ENCODE measurements around the gene ITGA11.

Gene ITGA11

DNA sequence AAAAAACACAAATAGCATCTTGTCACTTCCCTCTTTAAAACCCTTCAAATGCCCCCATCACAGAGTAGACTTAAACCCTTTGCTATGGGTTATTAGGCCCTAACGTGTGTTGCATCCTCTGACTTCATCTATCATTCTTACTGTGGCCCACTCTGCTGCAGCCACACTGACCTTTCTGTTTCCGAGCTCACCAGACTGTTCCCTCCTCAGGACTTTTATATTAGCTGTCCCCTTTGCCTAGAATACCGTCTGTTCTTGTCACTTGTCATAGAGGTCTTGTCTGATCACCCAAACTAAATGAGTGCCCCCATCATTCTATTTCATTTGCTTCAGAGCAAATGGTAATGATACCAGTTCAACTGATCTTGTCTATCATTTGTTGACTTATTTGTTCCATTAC is 155.3 kb downstream of the ITGA11 start:
- DNase-seq (ENCODE audit: low read depth), result no peak
- H3K4me3 ChIP-seq (ENCODE audit: low read depth, low read length), result peak overlapping the region; percentile 80
- TF ChIP-seq, protein P1, sequence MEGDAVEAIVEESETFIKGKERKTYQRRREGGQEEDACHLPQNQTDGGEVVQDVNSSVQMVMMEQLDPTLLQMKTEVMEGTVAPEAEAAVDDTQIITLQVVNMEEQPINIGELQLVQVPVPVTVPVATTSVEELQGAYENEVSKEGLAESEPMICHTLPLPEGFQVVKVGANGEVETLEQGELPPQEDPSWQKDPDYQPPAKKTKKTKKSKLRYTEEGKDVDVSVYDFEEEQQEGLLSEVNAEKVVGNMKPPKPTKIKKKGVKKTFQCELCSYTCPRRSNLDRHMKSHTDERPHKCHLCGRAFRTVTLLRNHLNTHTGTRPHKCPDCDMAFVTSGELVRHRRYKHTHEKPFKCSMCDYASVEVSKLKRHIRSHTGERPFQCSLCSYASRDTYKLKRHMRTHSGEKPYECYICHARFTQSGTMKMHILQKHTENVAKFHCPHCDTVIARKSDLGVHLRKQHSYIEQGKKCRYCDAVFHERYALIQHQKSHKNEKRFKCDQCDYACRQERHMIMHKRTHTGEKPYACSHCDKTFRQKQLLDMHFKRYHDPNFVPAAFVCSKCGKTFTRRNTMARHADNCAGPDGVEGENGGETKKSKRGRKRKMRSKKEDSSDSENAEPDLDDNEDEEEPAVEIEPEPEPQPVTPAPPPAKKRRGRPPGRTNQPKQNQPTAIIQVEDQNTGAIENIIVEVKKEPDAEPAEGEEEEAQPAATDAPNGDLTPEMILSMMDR (IDR thresholded peaks at IDR 0.05; ENCODE audit: low read depth, low read length, missing control alignments), result no peak

DNA sequence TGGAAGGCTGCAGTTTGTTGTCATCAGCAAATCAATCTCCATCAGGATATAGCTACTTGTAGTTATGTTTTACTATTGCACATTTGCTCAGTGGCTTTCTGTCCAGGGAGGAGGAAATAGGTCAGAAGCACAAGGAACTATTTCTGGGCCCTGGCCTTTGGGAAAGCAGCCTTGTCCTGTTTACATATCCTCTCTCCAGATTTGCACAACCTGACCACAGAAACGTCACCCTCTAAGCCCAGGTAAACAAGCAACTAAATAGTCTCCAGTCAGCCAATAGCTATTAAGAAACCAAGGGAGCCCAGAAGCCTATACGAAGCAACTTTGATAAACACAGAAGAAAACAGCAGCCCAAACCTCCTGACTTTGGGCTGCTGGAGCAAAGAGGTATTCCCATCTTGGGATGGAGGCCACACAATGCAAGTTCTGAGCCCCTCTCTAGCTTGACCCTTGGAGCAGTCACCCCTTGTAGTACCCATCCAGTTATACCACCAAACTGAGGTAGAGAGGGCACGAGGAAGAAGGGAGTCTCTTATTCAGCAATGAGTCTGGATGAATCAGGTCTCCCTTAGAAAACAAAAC is 156.7 kb downstream of the ITGA11 start:
- TF ChIP-seq, protein P1 (IDR thresholded peaks at IDR 0.05; ENCODE audit: low read depth, low read length, missing control alignments), result no peak
- H3K4me3 ChIP-seq (ENCODE audit: low read depth, low read length), result no peak overlapping the region
- no peak for DNase-seq (ENCODE audit: low read depth)

- no peak for DNase-seq (ENCODE audit: low read depth)
- TF ChIP-seq, protein P1 (IDR thresholded peaks at IDR 0.05; ENCODE audit: low read depth, low read length, missing control alignments), result no peak
- H3K4me3 ChIP-seq (ENCODE audit: low read depth, low read length), result no peak overlapping the region
Observed at GRCh38 chr15:68274201-68274848, 157.6 kb downstream of the ITGA11 start.

DNA sequence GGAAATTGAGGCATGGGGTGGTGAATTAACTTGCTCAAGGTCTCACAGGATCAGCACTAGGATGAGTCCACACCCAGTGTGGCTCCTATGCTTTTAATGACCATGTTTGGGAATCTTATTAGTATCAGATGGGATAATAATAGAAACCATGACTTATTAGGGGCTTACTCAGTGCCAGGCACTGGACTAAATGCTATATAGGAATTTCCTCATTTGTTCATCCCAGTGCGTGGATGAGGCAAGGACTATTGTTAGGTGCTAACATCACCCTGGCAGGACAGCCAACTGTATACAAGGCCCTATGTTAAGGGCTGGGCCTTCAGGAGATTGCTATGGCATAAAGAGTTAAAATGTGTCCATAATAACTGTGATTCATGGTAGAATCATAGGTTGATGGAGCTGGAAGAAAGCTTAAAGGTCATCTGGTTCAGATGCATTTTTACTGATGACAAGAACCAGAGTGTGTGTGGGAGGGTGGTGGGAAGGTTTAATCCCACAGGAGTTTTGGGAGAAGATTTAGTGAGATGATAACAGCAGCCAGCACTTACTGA is 159.2 kb downstream of the ITGA11 start:
- no peak overlapping the region for H3K4me3 ChIP-seq (ENCODE audit: low read depth, low read length)
- TF ChIP-seq, protein P1 (IDR thresholded peaks at IDR 0.05; ENCODE audit: low read depth, low read length, missing control alignments), result no peak
- no peak for DNase-seq (ENCODE audit: low read depth)

DNA sequence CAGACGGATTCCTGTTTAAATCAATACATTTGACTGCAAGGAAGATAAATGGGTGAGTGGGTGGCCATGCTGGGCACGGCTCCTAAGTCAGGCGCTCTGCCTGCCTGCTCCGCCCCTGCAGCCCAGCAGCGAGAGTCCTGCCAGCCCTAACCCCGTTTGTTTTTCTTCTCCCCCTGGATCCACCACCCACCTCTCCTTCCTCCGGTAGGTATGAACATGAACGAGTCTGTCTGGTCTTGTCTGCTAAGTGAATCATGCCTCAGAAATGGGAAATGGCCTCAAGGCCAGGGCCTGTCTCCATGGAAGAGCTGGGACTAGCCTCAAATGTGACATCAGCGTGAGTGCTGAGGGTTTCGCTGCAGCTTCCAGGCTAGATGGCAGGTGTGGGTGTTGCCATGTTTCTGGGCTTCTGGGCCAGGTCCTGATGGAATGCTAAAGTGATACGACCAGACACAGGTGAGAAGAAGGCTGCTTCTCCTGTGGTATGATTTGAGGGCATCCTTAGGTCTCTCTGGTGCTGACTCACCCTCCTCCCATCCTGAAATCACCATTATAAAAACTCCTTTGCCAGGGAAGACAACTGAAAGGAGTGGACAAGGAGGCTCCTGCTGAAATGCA is 160.0 kb downstream of the ITGA11 start:
- DNase-seq (ENCODE audit: low read depth), result no peak
- H3K4me3 ChIP-seq (ENCODE audit: low read depth, low read length), result no peak overlapping the region

GRCh38 chr15:68268405-68268804 is 163.6 kb downstream of the ITGA11 start:
- H3K4me3 ChIP-seq (ENCODE audit: low read depth, low read length), result no peak overlapping the region
- no peak for DNase-seq (ENCODE audit: low read depth)
- TF ChIP-seq, protein P1 (IDR thresholded peaks at IDR 0.05; ENCODE audit: low read depth, low read length, missing control alignments), result no peak

More for the DNA sequence above, 160.0 kb downstream of the ITGA11 start:
- TF ChIP-seq, protein P1 (IDR thresholded peaks at IDR 0.05; ENCODE audit: low read depth, low read length, missing control alignments), result no peak

All from GM12864 (cell line).